ENCODE measurements around the gene MICU1.
A peak's percentile ranks its signal among the peaks of the same experiment; 100 is the strongest.
"Not testable (repeated sequence)": the region's sequence is repeated elsewhere in the genome, so short reads cannot be mapped to it uniquely, and the experiment has no call there.

The MICU1 gene

GRCh38 chr10:72326665-72327603 lies 298.9 kb downstream of the MICU1 start:
- DNase-seq (ENCODE audit: low spot score), result peak; percentile 71

DNA sequence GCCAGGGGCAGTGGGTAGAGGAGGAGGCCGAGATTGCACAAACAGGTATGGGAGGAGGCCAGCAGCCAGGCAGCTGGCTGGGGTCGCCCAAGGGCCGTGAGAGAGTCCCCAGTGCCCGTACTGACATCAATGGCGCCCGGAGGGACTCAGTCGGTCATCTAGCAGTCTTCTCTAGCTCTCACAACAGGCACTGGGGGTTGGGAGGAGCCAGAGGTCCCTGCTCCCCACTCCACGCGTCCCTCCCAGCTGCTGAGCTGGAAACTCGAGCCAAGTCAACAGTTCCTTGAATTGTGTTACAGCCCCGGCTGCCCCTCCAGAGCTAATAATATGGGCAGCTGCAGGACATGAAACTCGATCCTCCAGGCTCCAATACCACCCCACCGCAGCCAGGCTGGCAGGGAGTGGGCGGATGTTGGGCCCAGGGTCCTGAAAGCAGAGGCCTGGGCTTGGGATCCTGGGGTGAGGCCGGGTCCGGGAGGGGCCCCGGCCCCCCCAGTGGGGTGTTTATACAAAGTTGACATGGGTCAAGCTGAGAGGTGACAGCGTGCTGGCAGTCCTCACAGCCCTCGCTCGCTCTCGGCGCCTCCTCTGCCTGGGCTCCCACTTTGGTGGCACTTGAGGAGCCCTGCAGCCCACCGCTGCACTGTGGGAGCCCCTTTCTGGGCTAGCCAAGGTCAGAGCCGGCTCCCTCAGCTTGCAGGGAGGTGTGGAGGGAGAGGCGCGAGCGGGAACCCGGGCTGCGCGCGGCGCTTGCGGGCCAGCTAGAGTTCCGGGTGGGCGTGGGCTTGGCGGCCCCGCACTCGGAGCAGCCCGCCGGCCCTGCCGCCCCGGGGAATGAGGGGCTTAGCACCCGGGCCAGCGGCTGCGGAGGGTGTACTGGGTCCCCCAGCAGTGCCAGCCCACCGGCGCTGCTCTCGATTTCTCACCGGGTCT lies 300.4 kb downstream of the MICU1 start:
- not testable (repeated sequence) for DNase-seq (ENCODE audit: low spot score)

DNA sequence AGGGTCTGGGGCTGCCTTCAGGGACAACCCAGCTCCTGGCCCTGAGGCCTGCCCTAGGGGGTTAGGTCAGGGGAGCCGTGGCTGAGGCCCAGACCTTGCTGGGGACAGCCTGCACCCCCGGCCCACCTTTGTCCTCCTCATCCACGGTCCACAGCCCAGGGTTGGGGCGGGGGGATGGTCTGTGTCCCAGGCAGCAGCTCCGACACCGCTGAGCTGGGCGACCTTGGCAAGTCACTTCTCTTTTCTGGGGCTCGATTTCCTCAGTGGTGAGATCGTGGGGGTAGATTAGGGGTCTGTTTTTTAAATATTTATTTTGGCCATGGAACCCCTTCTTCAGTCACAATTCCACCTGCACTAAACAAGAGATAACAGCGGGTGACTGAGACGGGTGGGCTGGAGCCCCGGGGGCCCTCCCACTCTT lies 302.1 kb downstream of the MICU1 start:
- no peak for DNase-seq (ENCODE audit: low spot score)

GRCh38 chr10:72323108-72323749 lies 302.6 kb downstream of the MICU1 start:
- DNase-seq (ENCODE audit: low spot score), result no peak

GRCh38 chr10:72322280-72323058 lies 303.4 kb downstream of the MICU1 start:
- peak; percentile 71 for DNase-seq (ENCODE audit: low spot score)

DNA sequence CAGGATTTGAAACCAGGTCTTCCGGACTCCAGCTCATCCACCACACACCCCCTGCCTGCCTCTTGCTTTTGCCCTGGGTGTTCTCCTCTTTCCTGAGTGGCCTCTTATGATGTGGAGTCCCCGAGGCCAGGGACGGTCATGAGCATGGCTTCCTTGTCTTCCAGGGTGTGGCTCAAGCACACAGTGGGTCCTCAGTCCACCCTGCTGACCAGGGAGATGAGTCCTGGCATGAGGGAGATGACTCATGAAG lies 303.9 kb downstream of the MICU1 start:
- DNase-seq (ENCODE audit: low spot score), result no peak

DNA sequence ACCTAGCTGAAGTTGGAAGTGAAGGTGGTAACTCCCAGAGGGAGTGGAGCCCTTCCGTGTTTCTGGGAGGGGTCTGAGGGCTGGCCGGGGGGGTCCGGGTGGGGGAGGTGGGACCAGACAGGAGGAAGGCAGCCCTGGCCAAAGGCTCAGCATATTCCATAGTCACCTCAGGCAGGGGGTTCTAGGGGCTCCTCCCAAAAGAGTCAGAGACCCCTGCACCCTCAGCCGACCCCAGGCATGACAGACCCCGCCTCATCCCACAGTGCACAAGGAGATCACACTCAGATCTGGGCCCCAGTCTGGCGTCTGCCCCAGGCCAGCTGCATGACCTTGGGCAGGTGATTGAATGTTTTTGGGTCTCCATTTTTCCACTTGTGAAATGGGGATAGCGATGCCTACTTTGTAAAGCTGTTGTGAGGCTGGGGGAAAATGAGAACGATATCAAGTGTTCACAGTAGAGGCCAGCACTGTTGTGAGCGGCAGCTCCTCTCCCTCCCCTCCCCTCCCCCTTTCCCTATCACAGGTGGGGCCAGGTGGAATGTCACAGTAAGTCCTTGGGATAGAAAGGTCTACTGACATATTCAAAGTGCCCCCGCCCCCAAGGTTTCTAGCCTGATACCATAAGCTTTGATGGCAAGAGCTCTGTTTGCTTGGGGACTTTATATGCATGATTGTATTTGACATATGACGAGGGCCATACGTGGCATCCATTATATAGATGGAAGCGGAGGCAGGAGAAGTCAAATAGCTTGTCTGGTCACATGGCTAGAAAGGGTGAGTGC lies 304.4 kb downstream of the MICU1 start:
- no peak for DNase-seq (ENCODE audit: low spot score)

DNA sequence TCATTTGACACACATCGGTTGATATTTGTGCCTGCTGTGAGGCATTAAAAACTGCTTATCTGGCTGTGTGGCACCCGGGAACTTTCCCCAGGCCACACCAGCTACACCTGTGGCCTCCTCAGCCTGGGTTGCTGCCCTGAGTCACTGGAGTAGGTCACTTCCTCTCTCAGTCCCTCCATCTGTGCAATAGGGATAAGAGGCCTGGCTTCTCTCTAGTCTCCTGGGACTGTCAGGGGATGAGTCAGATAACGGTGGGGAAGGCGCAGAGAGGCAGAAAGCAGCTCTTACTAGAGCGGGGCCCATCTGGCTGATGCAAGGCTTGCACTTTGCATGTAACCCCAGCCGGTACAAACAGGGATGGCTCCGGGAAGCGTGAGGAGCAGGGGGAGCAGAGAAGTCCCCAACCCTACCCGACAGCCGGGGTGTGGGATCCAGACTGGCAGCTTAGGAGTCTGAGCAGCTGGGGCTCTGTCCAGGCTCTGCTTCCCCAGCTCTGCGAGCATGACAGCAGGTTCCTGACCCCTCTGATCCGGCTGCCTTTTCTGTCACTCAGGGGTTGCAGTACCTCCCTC lies 305.1 kb downstream of the MICU1 start:
- DNase-seq (ENCODE audit: low spot score), result peak; percentile 76

DNA sequence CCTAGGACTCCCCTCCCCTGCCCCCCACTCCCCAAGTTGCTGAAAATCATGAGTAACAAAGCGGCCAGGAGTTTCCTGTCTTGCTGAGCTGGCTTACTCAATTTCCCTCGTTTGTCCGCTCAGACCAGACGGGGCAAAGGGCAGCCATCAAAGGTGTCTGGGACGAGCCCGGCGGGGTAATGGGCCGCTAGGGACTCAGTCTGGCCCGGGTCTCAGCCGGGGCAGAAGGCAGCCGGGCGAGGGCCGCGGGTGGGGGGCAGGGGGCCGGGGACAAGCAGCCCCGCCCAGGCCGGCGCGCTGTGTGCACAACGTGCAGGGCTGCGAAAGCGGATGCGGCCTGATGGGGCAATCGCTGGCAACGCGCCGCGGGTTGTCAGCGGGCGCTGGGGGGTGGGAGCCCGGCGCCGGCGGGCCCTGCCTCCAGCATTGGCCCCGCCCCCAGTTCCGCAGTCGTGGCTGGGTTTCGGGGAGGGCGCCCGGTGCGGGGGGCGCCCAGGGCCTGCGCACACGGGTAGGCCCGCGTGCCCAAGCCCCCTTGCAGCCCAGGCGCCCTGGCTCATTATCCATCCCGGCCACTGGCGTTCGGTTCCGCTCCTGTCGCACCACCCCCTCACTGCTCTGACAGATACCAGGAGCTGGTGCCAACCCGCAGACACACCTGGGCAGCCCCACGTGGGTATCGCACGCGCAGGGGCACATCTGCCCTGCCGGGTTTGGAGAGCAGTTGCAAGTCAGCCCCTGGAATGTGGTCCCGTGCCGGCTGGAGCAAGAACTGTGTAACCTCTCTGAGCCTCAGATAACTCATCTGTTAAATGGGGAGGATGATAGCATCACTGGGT lies 306.2 kb downstream of the MICU1 start:
- peak; percentile 82 for DNase-seq (ENCODE audit: low spot score)

GRCh38 chr10:72318418-72319262 lies 307.2 kb downstream of the MICU1 start:
- DNase-seq (ENCODE audit: low spot score), result no peak

Data from CD4-positive, alpha-beta T cell treated with Interleukin-2 at 100 ng/mL for 4 hours (primary cell).